Pancreas (tissue), 10 donors: ENCODE results near the gene KDM4B. TPM values are rescaled to one million over a fixed set of nuclear protein-coding genes. Genes with fewer than 3 reads are reported as not detected.

Experiments used
- ATAC-seq, 4 donors: fragments of 200-7000 bp; cut with Tn5 transposase; one replicate each; pipeline versions ENCODE4 v1.8.0 to v1.9.1; 2020; ENCODE audit warnings: mild to moderate bottlenecking in 4 of 4, moderate library complexity in 4 of 4
- DNase-seq, 6 donors: peaks; one replicate each; pipeline ENCODE4 v3.0.0-alpha.2; 2020
- FAIRE-seq: peaks from 2 replicates; lab custom pipeline; 2012; peaks lifted over from hg19 to GRCh38; lab: Jason Lieb, UNC
- H3K27ac ChIP-seq, 4 donors: fragments of 200-600 bp; sonication (generic); 1 replicate in 3 of 4; 2 replicates in 1 of 4; pipeline versions ENCODE4 v1.5.0 to v1.8.0; 2020
- H3K27me3 ChIP-seq, 4 donors: fragments of 200-600 bp; one replicate each; pipeline ENCODE4 v1.8.0; 2021
- H3K36me3 ChIP-seq, 3 donors: fragments of 200-600 bp; sonication (generic) in 1 of 3; one replicate each; pipeline versions ENCODE4 v1.5.0 to v1.8.0; 2020 to 2021
- H3K4me1 ChIP-seq, 3 donors: fragments of 200-600 bp; one replicate each; pipeline ENCODE4 v1.8.0; 2021
- H3K4me3 ChIP-seq, 4 donors: fragments of 200-600 bp; sonication (generic) in 2 of 4; one replicate each; pipeline versions ENCODE4 v1.5.0 to v1.8.0; 2020 to 2021
- H3K9me3 ChIP-seq, 4 donors: fragments of 200-600 bp; one replicate each; pipeline ENCODE4 v1.8.0; 2021
- CTCF ChIP-seq, 4 donors: fragments of 200-600 bp; sonication (generic) in 3 of 4; IDR thresholded peaks; one replicate each; pipeline versions ENCODE4 v1.5.0 to v1.8.0; 2021; ENCODE audit warnings: antibody characterized with exemption in 4 of 4
- WGBS, 2 donors: extraction: QIAGEN DNeasy Blood & Tissue Kit; methylation state at CpG; one replicate each; pipeline ENCODE4 v1.1.7; 2013; 5-methylcytosine and 5-hydroxymethylcytosine counted together
- intact Hi-C, 3 donors: fragments of 100-400 bp; cut with DNase I; formaldehyde crosslinking; loops; one replicate each; pipeline versions ENCODE4 v1.11.1 to v1.14.2; 2022
- polyA plus RNA-seq, 2 donors: library from polyadenylated mRNA; stranded (reverse); fragments of 200-250 nt; gene quantifications; one replicate each; pipeline ENCODE4 v1.2.3, GENCODE V29; 2013
- total RNA-seq, 6 donors: library from RNA; stranded (reverse); fragmentation: NEBNext Ultra II Directional in 4 of 6; extraction: Animal tissue kit (Norgen Biotek cat#: 25700) in 4 of 6; gene quantifications; one replicate each; pipeline versions ENCODE4 v1.2.1 to v1.2.4, GENCODE V29; 2021 to 2023
- donor health status: healthy with polysubstance abuse.
- donor health status: DM: no; HTN: no; CAD: no; lungs with moderate emphysema.
- donor health status: DM: no; HTN: no; CAD: no.
- donor health status: control.
- donor health status: control.
- donor health status: Bipolar disorder and iron deficiency.
- donor health status: DM: yes; HTN: yes; CAD: no.
- donor health status: DM: no; HTN: no; CAD: no.
- donor health status: DM: no; HTN: no; CAD: no.
- donor health status: DM: yes; HTN: yes; CAD: no.

The KDM4B gene
- total and polyA plus RNA-seq, 8 donors, result 13.8 to 24.0 (median 18.5) TPM

DNA sequence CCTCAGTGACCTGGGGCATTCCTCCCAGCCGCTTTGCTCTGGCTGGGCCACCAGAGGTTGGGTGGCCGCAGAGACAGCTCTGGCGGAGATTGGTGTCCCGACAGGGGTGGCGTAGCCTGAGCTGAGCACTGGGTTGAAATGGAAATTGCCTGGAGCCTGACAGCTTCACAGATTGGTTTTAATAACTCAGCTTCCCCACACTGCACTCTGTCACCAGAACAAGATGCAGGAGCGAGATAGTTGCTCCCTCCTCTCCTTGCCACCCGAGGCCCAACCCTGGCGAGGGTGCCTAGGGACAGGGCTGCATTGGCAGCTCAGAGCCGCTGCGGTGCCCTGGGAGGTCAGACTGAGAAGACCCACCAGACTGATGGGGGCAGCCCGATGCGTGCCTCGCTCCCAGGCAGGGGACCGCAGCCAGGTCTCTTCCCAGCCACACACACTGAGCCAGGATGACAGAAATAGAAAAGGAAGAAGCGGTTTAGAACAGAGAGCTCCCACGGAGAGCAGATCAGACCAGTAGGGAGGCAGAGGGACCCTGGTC is 84.1 kb downstream of the KDM4B start:
- TF ChIP-seq CTCF (IDR thresholded peaks at IDR 0.05), result no peak
- DNase-seq, result no peak
- Histone ChIP-seq H3K9me3 (no peaks in the 10 kb centered on the region), H3K27ac (no peak overlapping the region), H3K36me3 (peaks cover 0 to 6% (median 0%) of the 10 kb centered on the region in 3 donors), H3K4me3 (no peak overlapping the region), H3K4me1 (peaks cover 0 to 5% (median 2%) of the 10 kb centered on the region in 3 donors), H3K27me3 (no peaks in the 10 kb centered on the region)
- FAIRE-seq, result no peak
- intact Hi-C loops, result loop anchor here in 1 of 3 donors (10.0 kb wide), 1 partner anchor 92 kb away; no protein-coding TSS in a partner anchor
- WGBS, 2 donors, result 96 to 97% methylated on average over 16 of the region's 16 CpGs
- no peak for ATAC-seq

- FAIRE-seq (no peak), DNase-seq (no peak), ATAC-seq (no peak)
- WGBS, 2 donors, result 91 to 92% methylated on average over 11 of the region's 11 CpGs
- H3K27me3 ChIP-seq, result no peaks in the 10 kb centered on the region
- no peaks in the 10 kb centered on the region for H3K4me1 ChIP-seq
- peaks cover 0 to 6% (median 0%) of the 10 kb centered on the region in 3 donors for H3K36me3 ChIP-seq
- H3K4me3 ChIP-seq, result no peak overlapping the region
- H3K27ac ChIP-seq, result no peak overlapping the region
- no peak for TF ChIP-seq CTCF (IDR thresholded peaks at IDR 0.05)
- intact Hi-C loops, result loop anchor here in 1 of 3 donors (10.0 kb wide), 1 partner anchor 91 kb away; no protein-coding TSS in a partner anchor
- no peaks in the 10 kb centered on the region for H3K9me3 ChIP-seq
Measured at GRCh38 chr19:5053661-5054060, 84.7 kb downstream of the KDM4B start.

DNA sequence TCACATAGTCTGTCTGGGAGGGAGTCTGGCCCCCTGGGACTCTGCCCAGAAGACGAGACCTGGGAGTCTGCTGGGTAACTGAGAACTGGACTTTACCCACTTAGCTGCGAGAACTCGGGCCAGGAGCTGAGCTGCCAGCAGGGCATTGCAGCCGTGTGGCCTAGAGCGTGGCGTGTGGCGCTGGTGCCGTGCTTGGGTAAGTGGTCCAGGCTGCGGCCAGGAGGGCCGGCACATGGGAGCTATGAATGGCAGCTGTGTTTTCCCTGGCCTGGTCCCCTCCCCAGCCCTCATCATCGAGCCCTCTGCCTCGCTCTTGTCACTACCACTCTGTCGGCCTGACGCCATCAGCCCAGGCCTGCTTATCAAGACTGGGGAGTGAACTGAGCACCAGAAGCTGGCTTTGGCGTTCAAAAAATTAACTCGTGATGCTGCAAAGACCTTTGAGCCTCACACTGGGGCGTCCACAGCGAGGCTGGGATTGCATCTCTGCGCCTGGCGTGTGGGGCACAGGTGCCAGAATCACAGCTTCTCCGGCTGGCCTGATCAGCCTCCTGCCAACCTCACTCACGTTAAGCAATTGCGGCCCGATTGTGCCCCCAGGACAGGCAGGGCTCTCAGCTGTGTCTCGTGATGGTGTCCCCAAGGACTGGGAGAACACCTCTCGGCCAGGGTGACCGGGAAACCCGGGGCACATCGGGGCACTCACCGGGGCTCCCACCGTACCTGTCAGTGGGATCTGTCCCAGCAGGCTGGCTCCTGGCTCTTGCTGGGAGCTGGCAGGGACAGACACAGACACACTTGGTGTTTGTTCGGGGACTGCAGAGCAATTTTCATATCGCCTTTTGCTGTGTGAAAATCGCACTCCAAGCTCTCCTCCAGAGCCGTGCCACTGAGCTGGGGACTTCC is 85.9 kb downstream of the KDM4B start:
- intact Hi-C loops, result loop anchor here in 1 of 3 donors (10.0 kb wide), 1 partner anchor 90 kb away; no protein-coding TSS in a partner anchor
- H3K36me3 ChIP-seq, result peaks cover 0 to 6% (median 0%) of the 10 kb centered on the region in 3 donors
- no peaks in the 10 kb centered on the region for H3K27me3 ChIP-seq
- H3K4me1 ChIP-seq, result no peaks in the 10 kb centered on the region
- H3K27ac ChIP-seq, result no peak overlapping the region
- H3K4me3 ChIP-seq, result no peak overlapping the region
- H3K9me3 ChIP-seq, result no peaks in the 10 kb centered on the region
- WGBS, 2 donors, result 90 to 93% methylated on average over 35 of the region's 35 CpGs
- FAIRE-seq (no peak), DNase-seq (peak in 1 of 6 donors; percentile 61), ATAC-seq (no peak)
- no peak for TF ChIP-seq CTCF (IDR thresholded peaks at IDR 0.05)

- Histone ChIP-seq H3K4me3 (no peak overlapping the region), H3K4me1 (no peaks in the 10 kb centered on the region), H3K27me3 (no peaks in the 10 kb centered on the region), H3K36me3 (peaks cover 0 to 6% (median 0%) of the 10 kb centered on the region in 3 donors), H3K27ac (no peak overlapping the region), H3K9me3 (no peaks in the 10 kb centered on the region)
- TF ChIP-seq CTCF (IDR thresholded peaks at IDR 0.05), result no peak
- intact Hi-C loops, result loop anchor here in 1 of 3 donors (10.0 kb wide), 1 partner anchor 89 kb away; no protein-coding TSS in a partner anchor
- no peak for ATAC-seq
- WGBS, 2 donors, result 91 to 92% methylated on average over 13 of the region's 13 CpGs
- DNase-seq, result no peak
- no peak for FAIRE-seq
Measured at GRCh38 chr19:5055457-5055776, 86.5 kb downstream of the KDM4B start.
